Superior temporal gyrus (tissue), 1 donor: Measurements from ENCODE around the gene SLC6A11.

Source experiments
- DNase-seq: peaks from one replicate; pipeline ENCODE4 v3.0.0-alpha.2; 2016; ENCODE audit errors: extremely low spot score

Gene SLC6A11

GRCh38 chr3:10887015-10887414 is 71.0 kb downstream of the SLC6A11 start:
- no peak for DNase-seq

DNA sequence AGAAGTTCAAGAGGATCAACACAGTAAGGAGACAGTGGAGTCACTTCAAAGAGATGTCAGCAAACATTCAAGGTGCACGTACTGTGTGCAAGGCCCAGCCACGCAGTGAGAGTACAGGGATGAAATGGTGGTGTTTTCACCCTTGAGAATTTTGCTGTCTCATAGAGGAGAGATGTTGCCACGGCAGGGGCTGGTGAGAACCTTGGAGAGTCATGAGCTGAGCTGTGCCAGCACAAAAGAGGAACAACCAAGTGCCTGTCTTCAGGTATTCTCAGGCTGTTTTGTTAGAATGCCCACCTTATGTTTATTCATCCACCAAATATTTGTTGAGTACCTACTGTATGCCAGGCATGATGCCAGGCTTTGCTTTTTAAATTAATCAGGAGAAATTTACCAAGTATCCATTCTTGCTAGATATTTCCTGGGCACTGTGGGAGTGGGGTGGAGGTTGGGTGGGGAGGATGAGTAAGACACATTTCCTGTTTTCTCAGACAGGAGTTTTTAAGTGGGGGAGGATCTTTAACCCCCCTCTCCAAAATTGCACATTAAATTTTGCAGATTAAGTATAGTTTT is 72.6 kb downstream of the SLC6A11 start:
- DNase-seq = no peak

- DNase-seq = no peak
Observed at GRCh38 chr3:10889206-10889960, 73.4 kb downstream of the SLC6A11 start.

GRCh38 chr3:10890665-10891064 is 74.6 kb downstream of the SLC6A11 start:
- DNase-seq = no peak

DNA sequence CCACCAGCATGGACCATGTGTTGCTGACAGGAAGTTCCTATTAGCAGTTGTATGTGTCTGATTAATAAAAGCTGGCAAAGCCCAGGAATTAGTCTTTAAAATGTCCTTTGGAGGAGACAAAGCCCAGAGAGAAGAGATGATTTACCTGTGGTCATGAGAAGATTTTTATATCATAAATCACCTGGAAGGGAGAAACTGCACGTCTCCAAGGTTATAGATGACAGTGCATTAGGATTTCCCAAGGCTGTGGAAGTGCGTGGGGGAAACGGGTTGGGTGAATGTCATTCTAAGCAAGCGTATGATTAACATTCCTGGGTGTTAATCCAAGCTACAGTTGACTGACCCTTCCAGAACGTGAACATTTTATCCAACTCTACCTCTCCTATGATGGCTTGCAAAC is 76.6 kb downstream of the SLC6A11 start:
- DNase-seq = no peak

GRCh38 chr3:10901296-10901945 is 85.4 kb downstream of the SLC6A11 start:
- no peak for DNase-seq

DNA sequence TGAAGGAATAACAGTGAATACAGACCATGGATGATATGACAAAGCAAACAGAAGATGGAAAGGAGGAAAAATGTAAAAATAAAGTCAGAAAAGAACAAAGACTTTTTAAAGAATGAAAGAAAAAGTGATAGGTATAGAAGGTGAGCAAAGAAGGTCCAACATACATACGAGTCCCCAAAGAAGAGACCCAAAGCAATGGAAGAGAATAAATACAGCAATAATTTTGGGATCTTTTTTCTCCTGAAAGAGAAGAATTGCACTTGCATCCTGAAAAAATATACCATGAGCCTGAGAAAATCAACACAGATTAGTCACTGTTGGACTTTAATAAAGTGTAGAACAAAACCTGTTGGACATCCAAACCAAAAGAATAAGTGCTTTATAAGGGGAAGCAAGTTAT is 91.2 kb downstream of the SLC6A11 start:
- DNase-seq = no peak

- no peak for DNase-seq
Observed at GRCh38 chr3:10910367-10910766, 94.3 kb downstream of the SLC6A11 start.

DNA sequence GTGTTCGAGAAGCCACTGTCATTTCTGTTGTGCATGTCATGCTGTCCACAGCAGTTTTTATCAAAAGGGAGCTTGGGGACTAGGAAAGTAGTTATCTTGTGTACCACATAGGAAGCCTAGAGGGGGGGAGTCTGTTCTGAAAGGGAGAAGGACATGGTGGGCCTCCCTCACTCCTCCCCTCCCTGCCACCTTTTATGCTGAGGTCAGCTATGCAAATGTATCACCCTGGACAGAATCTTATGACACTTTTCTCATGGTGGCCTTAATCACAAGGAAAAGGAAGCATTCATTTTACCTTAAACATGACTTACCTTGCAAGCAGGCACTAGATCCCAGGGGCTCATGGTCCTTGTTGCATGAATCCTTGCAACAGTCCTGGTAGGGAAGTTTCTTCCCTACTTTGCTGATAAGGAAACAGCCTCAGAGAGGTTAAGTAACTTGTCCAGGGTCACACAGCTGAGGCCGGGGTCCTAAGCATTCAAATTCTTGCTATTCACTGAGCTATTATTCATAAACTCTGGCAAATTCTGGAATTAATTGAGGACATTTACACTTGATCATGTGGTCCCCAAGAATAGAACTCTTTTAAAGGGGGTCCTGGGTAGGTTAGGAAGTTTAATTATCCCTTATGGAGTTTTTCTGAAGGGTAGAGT is 95.4 kb downstream of the SLC6A11 start:
- DNase-seq = no peak

- no peak for DNase-seq
Observed at GRCh38 chr3:10912786-10913185, 96.8 kb downstream of the SLC6A11 start.

DNA sequence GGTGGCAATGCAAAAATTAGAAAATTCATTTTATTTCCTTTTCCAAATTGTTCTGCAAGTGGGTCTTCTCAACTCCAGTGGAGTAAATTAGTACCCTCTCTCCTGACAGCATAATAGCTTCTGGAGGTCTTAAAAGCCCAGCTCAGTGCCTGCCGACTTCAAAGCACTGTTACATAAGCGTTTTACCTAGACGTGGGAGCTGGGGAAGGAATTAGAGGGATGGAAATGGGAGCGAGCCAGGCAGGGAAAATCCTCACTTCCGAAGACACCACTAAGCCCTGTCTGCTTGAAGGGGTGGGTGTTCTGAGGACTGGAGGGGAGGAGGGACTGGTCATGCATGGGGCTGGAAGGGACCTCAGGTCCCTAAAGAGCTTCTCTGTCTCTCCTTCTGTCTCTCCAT is 99.3 kb downstream of the SLC6A11 start:
- DNase-seq = no peak

DNA sequence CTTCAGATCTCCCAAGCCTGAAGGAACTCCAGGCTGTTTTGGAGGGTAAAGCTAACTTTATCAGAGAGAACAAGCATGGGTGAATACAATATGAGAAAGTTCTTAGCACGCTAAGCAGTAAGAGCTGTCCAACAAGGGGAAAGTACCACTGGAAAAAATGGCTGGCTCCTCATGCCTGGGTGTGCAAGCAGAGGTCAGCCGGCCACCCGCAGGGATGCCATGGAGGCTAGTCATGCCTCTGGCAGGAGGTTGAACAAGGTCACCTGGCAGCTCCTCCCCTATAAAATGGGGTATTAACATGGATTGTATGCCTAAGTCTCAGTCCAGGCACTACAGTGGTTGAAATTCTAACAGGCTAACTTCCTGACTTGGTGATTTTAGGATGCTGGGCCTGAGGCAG is 101.1 kb downstream of the SLC6A11 start:
- no peak for DNase-seq

GRCh38 chr3:10918011-10918410 is 102.0 kb downstream of the SLC6A11 start:
- no peak for DNase-seq

DNA sequence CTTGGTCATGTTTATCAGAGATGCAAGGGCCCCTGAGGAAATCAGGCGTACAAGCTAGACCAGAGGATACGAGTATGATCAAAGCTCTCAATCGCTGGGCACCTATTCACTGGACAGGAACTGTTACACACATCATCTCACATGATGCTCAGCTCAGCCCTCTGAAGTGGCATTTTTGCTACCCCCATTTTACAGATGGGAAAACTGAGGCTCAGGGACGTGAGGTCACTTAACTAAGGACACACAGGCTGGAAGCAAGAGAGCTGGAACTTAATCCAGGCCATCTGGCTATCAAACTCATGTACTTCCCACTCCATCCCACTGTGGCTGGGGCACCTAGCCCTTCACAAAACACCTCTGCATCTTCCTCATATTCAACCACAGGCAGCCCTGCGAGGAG is 103.6 kb downstream of the SLC6A11 start:
- no peak for DNase-seq

GRCh38 chr3:10925436-10926255 is 109.6 kb downstream of the SLC6A11 start:
- no peak for DNase-seq

DNA sequence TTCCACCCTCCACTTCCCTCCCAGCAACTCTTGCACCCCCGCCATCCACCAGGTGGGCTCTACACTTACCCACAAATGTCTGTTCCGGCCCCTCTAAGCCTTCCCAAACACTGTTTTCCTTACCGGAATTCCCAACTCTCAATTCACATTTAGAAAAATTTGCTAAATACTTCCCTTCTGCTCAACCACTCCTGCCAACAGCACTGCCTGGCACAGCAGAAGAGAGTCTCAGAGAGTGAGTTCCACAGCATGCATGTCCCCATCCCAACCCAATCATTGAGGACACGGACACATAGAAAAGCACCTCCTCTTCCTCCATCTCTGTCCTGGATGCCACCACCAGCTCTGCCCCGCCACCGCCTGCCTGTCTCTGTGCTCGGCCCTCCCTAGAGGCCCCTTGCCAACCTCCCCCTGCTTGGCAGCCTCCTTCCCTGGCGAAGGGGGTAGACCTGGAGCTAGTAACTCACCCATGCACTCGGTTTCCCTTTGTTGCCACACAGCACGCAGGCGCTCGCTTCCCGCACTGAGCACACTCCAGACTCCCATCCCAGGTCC is 110.3 kb downstream of the SLC6A11 start:
- no peak for DNase-seq

GRCh38 chr3:10926811-10927521 is 110.9 kb downstream of the SLC6A11 start:
- DNase-seq = no peak

DNA sequence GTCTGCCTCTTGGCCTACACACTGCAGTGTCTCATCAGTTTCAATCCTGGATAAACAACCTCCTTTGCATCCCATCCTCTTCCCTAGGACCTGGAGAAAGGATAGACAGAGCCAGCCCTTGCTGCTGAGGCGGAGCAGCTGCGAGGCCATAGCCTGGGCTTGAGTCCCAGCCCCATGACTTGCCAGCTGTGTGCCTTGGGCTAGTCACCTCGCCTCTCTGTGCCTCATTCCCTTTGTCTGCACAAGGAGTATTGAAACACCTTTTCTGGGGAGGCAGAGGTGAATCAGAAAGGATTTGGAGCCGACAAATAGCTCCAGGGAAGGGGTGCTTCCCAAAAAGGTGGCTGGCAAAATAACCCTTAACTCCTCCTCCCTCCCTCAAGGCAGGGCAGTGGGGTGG is 111.5 kb downstream of the SLC6A11 start:
- DNase-seq = no peak

- no peak for DNase-seq
Observed at GRCh38 chr3:10928407-10928960, 112.5 kb downstream of the SLC6A11 start.

- no peak for DNase-seq
Observed at GRCh38 chr3:10928961-10929471, 113.0 kb downstream of the SLC6A11 start.
